ENCODE data around the gene ARHGAP26. TPM values are rescaled to one million over a fixed set of nuclear protein-coding genes. Genes with fewer than 3 reads are reported as not detected.

The ARHGAP26 gene
- total RNA-seq, 1 experiment from 2014 or later = 65.5 TPM

- no TSS peak for BruUV-seq (replicated peaks)
- in situ Hi-C loops (cut with HindIII; ENCODE audit: low pct_unique_long_range_greater_than_20kb, low sequenced_read_pairs) = no loop called here
These were observed 295.9 kb downstream of the ARHGAP26 start for GRCh38 chr5:143065996-143066522.

DNA sequence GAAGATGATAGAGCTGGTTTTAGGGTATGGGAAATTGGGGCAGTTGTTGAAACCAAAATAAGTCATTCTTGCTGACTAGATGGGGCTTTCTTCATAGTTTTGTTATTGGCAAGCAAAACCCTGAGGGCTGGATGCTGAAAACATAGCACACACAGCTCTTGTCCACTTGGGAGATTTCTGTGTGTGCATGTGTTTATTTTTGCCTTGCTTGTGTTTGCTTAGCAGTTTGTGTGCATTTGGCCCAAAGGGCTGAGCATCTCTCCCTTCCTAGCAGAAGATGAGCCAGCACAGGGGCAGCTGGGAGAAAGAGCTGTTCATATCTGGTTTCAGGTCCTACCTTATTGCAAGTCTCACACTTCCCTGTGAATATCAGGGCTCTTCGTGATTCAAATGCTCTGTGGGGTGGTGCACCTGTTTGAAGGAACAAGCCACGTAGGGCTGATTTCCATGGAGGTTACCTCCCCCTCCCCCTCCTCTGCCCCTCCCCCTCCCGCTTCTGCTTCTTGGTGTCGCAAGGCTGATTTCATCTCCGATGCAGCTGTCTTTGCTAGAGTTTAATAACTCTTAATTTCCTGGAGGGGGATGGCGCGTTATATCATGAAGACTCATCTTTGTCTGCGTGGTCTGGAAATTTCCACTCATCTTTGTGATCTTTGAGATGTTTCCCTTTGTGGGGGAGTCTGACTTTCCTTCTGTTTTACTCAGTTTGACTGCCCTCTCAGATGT, 296.5 kb downstream of the ARHGAP26 start:
- no peaks in the 10 kb centered on the region for H3K36me3 ChIP-seq (ENCODE audit: control insufficient read depth, insufficient read depth, low read length)
- CTCF ChIA-PET = no interaction called here
- no peak overlapping the region for H3K4me3 ChIP-seq (ENCODE audit: low read depth in 2 of 2, low read length in 2 of 2)
- DNase-seq (ENCODE audit: low read depth, low spot score) (no peak), ATAC-seq (no peak)
- BruUV-seq (replicated peaks) = no TSS peak
- H3K9me3 ChIP-seq (ENCODE audit: control insufficient read depth, insufficient read depth, low read depth, low read length) = no peaks in the 10 kb centered on the region
- TF ChIP-seq TCF7L2 (IDR thresholded peaks at IDR 0.05; ENCODE audit: low read depth, low read length) = no peak
- in situ Hi-C loops (cut with HindIII; ENCODE audit: low pct_unique_long_range_greater_than_20kb, low sequenced_read_pairs) (no loop called here), intact Hi-C loops (cut with micrococcal nuclease; ENCODE audit: unreplicated experiment) (no loop called here)
- no peak overlapping the region for H3K27ac ChIP-seq (ENCODE audit: low read length)
- POLR2A ChIA-PET = no interaction called here
- H3K27me3 ChIP-seq (ENCODE audit: control insufficient read depth, insufficient read depth, low read length) = no peaks in the 10 kb centered on the region
- H3K4me1 ChIP-seq (ENCODE audit: control insufficient read depth, insufficient read depth, low read length) = 0 out of 2 replicates have a peak, but pooled peaks cover 3% of the 10 kb centered on the region

More at GRCh38 chr5:143065996-143066522, 295.9 kb downstream of the ARHGAP26 start:
- Histone ChIP-seq H3K9me3 (ENCODE audit: control insufficient read depth, insufficient read depth, low read depth, low read length) (no peaks in the 10 kb centered on the region), H3K36me3 (ENCODE audit: control insufficient read depth, insufficient read depth, low read length) (no peaks in the 10 kb centered on the region), H3K4me3 (ENCODE audit: low read depth in 2 of 2, low read length in 2 of 2) (no peak overlapping the region), H3K27me3 (ENCODE audit: control insufficient read depth, insufficient read depth, low read length) (no peaks in the 10 kb centered on the region), H3K27ac (ENCODE audit: low read length) (no peak overlapping the region), H3K4me1 (ENCODE audit: control insufficient read depth, insufficient read depth, low read length) (0 out of 2 replicates have a peak, but pooled peaks cover 3% of the 10 kb centered on the region)
- intact Hi-C loops (cut with micrococcal nuclease; ENCODE audit: unreplicated experiment) = no loop called here
- TF ChIP-seq CTCF (IDR thresholded peaks at IDR 0.05) (no peak), POLR2AphosphoS5 (IDR thresholded peaks at IDR 0.05; ENCODE audit: low read depth, low read length) (no peak), SIN3A (IDR thresholded peaks at IDR 0.05; ENCODE audit: borderline replicate concordance, insufficient read depth, low read depth, low read length) (no peak), TCF7L2 (IDR thresholded peaks at IDR 0.05; ENCODE audit: low read depth, low read length) (no peak)
- TF ChIP-seq, protein P1, sequence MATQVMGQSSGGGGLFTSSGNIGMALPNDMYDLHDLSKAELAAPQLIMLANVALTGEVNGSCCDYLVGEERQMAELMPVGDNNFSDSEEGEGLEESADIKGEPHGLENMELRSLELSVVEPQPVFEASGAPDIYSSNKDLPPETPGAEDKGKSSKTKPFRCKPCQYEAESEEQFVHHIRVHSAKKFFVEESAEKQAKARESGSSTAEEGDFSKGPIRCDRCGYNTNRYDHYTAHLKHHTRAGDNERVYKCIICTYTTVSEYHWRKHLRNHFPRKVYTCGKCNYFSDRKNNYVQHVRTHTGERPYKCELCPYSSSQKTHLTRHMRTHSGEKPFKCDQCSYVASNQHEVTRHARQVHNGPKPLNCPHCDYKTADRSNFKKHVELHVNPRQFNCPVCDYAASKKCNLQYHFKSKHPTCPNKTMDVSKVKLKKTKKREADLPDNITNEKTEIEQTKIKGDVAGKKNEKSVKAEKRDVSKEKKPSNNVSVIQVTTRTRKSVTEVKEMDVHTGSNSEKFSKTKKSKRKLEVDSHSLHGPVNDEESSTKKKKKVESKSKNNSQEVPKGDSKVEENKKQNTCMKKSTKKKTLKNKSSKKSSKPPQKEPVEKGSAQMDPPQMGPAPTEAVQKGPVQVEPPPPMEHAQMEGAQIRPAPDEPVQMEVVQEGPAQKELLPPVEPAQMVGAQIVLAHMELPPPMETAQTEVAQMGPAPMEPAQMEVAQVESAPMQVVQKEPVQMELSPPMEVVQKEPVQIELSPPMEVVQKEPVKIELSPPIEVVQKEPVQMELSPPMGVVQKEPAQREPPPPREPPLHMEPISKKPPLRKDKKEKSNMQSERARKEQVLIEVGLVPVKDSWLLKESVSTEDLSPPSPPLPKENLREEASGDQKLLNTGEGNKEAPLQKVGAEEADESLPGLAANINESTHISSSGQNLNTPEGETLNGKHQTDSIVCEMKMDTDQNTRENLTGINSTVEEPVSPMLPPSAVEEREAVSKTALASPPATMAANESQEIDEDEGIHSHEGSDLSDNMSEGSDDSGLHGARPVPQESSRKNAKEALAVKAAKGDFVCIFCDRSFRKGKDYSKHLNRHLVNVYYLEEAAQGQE (IDR thresholded peaks at IDR 0.05; ENCODE audit: insufficient read depth in 1 of 2, low read depth in 2 of 2, low read length in 1 of 2) = no peak
- POLR2A ChIA-PET = no interaction called here
- ATAC-seq (no peak), DNase-seq (ENCODE audit: low read depth, low spot score) (no peak)
- CTCF ChIA-PET = no interaction called here

DNA sequence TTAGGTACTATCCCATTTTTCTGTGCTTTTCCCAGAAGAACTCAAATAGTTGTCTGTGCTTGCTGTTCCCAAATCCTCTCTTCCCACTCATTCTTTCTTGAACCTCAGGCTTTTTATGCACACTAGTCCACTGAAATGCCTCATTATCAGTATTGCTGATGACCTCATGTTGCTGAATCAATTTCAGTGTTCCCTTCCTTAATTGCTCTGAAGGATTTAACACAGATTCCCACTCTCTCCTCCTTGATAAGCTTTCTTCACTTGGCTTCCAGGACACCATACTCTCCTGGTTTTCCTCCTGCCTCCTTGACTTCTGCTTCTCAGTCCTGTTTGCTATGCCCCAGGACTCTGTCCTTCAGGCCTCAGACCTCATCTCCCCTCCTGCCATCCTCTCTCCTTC, 298.5 kb downstream of the ARHGAP26 start:
- ChIA-PET CTCF (no interaction called here), POLR2A (no interaction called here)

More for the DNA sequence above, 298.5 kb downstream of the ARHGAP26 start:
- Histone ChIP-seq H3K27me3 (ENCODE audit: control insufficient read depth, insufficient read depth, low read length) (no peaks in the 10 kb centered on the region), H3K4me3 (ENCODE audit: low read depth in 2 of 2, low read length in 2 of 2) (no peak overlapping the region), H3K9me3 (ENCODE audit: control insufficient read depth, insufficient read depth, low read depth, low read length) (no peaks in the 10 kb centered on the region), H3K27ac (ENCODE audit: low read length) (no peak overlapping the region), H3K36me3 (ENCODE audit: control insufficient read depth, insufficient read depth, low read length) (no peaks in the 10 kb centered on the region), H3K4me1 (ENCODE audit: control insufficient read depth, insufficient read depth, low read length) (0 out of 2 replicates have a peak, but pooled peaks cover 3% of the 10 kb centered on the region)
- no peak for TF ChIP-seq SIN3A (IDR thresholded peaks at IDR 0.05; ENCODE audit: borderline replicate concordance, insufficient read depth, low read depth, low read length)
- TF ChIP-seq CTCF (IDR thresholded peaks at IDR 0.05) = no peak
- TF ChIP-seq TCF7L2 (IDR thresholded peaks at IDR 0.05; ENCODE audit: low read depth, low read length) = no peak
- TF ChIP-seq POLR2AphosphoS5 (IDR thresholded peaks at IDR 0.05; ENCODE audit: low read depth, low read length) = no peak
- TF ChIP-seq, protein P1 (IDR thresholded peaks at IDR 0.05; ENCODE audit: insufficient read depth in 1 of 2, low read depth in 2 of 2, low read length in 1 of 2) = no peak
- DNase-seq (ENCODE audit: low read depth, low spot score) = no peak
- in situ Hi-C loops (cut with HindIII; ENCODE audit: low pct_unique_long_range_greater_than_20kb, low sequenced_read_pairs) (no loop called here), intact Hi-C loops (cut with micrococcal nuclease; ENCODE audit: unreplicated experiment) (no loop called here)
- BruUV-seq (replicated peaks) = no TSS peak
- ATAC-seq = no peak
